WTC11 (cell line): ENCODE results near the gene R3HDM1.

Experiments used
- CTCF ChIP-seq: fragments of 200-600 bp; IDR thresholded peaks from 2 replicates; pipeline ENCODE4 v1.8.0; 2022; ENCODE audit warnings: antibody characterized with exemption
- HMGXB4 ChIP-seq: sonication (generic); formaldehyde crosslinking; IDR thresholded peaks from 2 replicates; pipeline ENCODE4 v1.8.1; 2023; ENCODE audit warnings: mild to moderate bottlenecking, moderate library complexity, missing genetic modification reagents
- IRF1 ChIP-seq: sonication (generic); formaldehyde crosslinking; IDR thresholded peaks from 2 replicates; pipeline ENCODE4 v1.8.0; 2023; ENCODE audit warnings: missing genetic modification reagents
- JUN ChIP-seq: sonication (generic); formaldehyde crosslinking; IDR thresholded peaks from 2 replicates; pipeline ENCODE4 v1.8.0; 2023; ENCODE audit warnings: mild to moderate bottlenecking, missing genetic modification reagents
- MAX ChIP-seq: sonication (generic); formaldehyde crosslinking; IDR thresholded peaks from 2 replicates; pipeline ENCODE4 v1.8.0; 2022; ENCODE audit warnings: mild to moderate bottlenecking, missing genetic modification reagents
- NR1H2 ChIP-seq: sonication (generic); formaldehyde crosslinking; IDR thresholded peaks from 2 replicates; pipeline ENCODE4 v1.9.0; 2021; ENCODE audit warnings: mild to moderate bottlenecking, moderate library complexity, missing genetic modification reagents
- TEAD1 ChIP-seq: sonication (generic); formaldehyde crosslinking; IDR thresholded peaks from 2 replicates; pipeline ENCODE4 v1.8.0; 2022; ENCODE audit warnings: mild to moderate bottlenecking, missing genetic modification reagents

GRCh38 chr2:135688978-135689377 is 157.7 kb downstream of the R3HDM1 start:
- TF ChIP-seq IRF1 (no peak), MAX (CRISPR knock-in tag) (no peak), TEAD1 (CRISPR knock-in tag) (no peak), CTCF (no peak), NR1H2 (CRISPR knock-in tag) (no peak), JUN (CRISPR knock-in tag) (no peak), HMGXB4 (CRISPR knock-in tag) (no peak)
